ENCODE measurements around the gene SP140.
"Not testable (repeated sequence)": the region's sequence is repeated elsewhere in the genome, so short reads cannot be mapped to it uniquely, and the experiment has no call there.

Gene SP140

GRCh38 chr2:230226051-230226551, 565 bp downstream of the SP140 start:
- DNase-seq: peak in 1 of 2 donors; percentile 14

- DNase-seq: no peak
Measured at GRCh38 chr2:230227216-230227615, 1.7 kb downstream of the SP140 start.

- no peak for DNase-seq
Measured at GRCh38 chr2:230230087-230230486, 4.6 kb downstream of the SP140 start.

- DNase-seq: no peak
Measured at GRCh38 chr2:230230496-230231200, 5.1 kb downstream of the SP140 start.

- DNase-seq: no peak
Measured at GRCh38 chr2:230231251-230231650, 5.7 kb downstream of the SP140 start.

- no peak for DNase-seq
Measured at GRCh38 chr2:230234122-230234722, 8.7 kb downstream of the SP140 start.

GRCh38 chr2:230234845-230235244, 9.3 kb downstream of the SP140 start:
- no peak for DNase-seq

GRCh38 chr2:230244211-230244610, 18.7 kb downstream of the SP140 start:
- DNase-seq: no peak

GRCh38 chr2:230246206-230246605, 20.7 kb downstream of the SP140 start:
- no peak for DNase-seq

- DNase-seq: no peak
Measured at GRCh38 chr2:230250231-230250630, 24.7 kb downstream of the SP140 start.

GRCh38 chr2:230254152-230254881, 28.8 kb downstream of the SP140 start:
- no peak for DNase-seq

- no peak for DNase-seq
Measured at GRCh38 chr2:230256733-230257332, 31.3 kb downstream of the SP140 start.

- DNase-seq: no peak
Measured at GRCh38 chr2:230258483-230258882, 32.9 kb downstream of the SP140 start.

GRCh38 chr2:230262246-230262645, 36.7 kb downstream of the SP140 start:
- no peak for DNase-seq

- DNase-seq: not testable (repeated sequence)
Measured at GRCh38 chr2:230264945-230265344, 39.4 kb downstream of the SP140 start.

GRCh38 chr2:230266638-230267037, 41.1 kb downstream of the SP140 start:
- no peak for DNase-seq

GRCh38 chr2:230267059-230267458, 41.5 kb downstream of the SP140 start:
- no peak for DNase-seq

- DNase-seq: no peak
Measured at GRCh38 chr2:230267556-230267955, 42.0 kb downstream of the SP140 start.

GRCh38 chr2:230268606-230269243, 43.2 kb downstream of the SP140 start:
- no peak for DNase-seq

- no peak for DNase-seq
Measured at GRCh38 chr2:230269715-230270114, 44.2 kb downstream of the SP140 start.

GRCh38 chr2:230282936-230283335, 57.4 kb downstream of the SP140 start:
- DNase-seq: no peak

GRCh38 chr2:230286048-230286447, 60.5 kb downstream of the SP140 start:
- DNase-seq: no peak

- DNase-seq: not testable (repeated sequence)
Measured at GRCh38 chr2:230289311-230289710, 63.8 kb downstream of the SP140 start.

Measured in activated CD4-positive, alpha-beta T cell treated with anti-CD3 and anti-CD28 coated beads for 4 hours (primary cell).